OCI-LY1 (cell line): Measurements from ENCODE around the gene CFAP97D2.

Experiments used
- H2AFZ ChIP-seq: fragments of 200-600 bp; sonication (generic), shearing (Covaris generic); 2 replicates; pipeline ENCODE4 v1.6.0; 2014; ENCODE audit warnings: antibody characterized with exemption, mild to moderate bottlenecking, low read length
- H3F3A ChIP-seq: fragments of 200-600 bp; sonication (generic), shearing (Covaris generic); 2 replicates; pipeline ENCODE4 v1.6.0; 2014; ENCODE audit warnings: mild to moderate bottlenecking, antibody characterized with exemption, low read length, moderate library complexity; ENCODE audit not compliant: insufficient read depth
- H3K27ac ChIP-seq: fragments of 200-600 bp; sonication (generic); 2 replicates; pipeline ENCODE4 v1.5.1; 2014; ENCODE audit warnings: low read length, mixed run types, mild to moderate bottlenecking, low read depth; ENCODE audit not compliant: poor library complexity, severe bottlenecking
- H3K27me3 ChIP-seq: fragments of 200-600 bp; sonication (generic); 2 replicates; pipeline ENCODE4 v1.6.0; 2014; ENCODE audit warnings: antibody characterized with exemption, mild to moderate bottlenecking, low read length, moderate library complexity; ENCODE audit not compliant: insufficient read depth
- H3K36me3 ChIP-seq: fragments of 200-600 bp; sonication (generic); 2 replicates; pipeline ENCODE4 v1.6.1; 2014; ENCODE audit warnings: mild to moderate bottlenecking, antibody characterized with exemption, low read length, moderate library complexity, mixed read lengths; ENCODE audit not compliant: insufficient read depth
- H3K4me1 ChIP-seq: fragments of 200-600 bp; sonication (generic); 2 replicates; pipeline ENCODE4 v1.5.1; 2014; ENCODE audit warnings: mild to moderate bottlenecking, low read length, moderate library complexity; ENCODE audit not compliant: insufficient read depth, severe bottlenecking
- H3K4me2 ChIP-seq: fragments of 200-600 bp; sonication (generic), shearing (Covaris generic); 2 replicates; pipeline ENCODE4 v1.6.1; 2014; ENCODE audit warnings: low read length
- H3K4me3 ChIP-seq: fragments of 200-600 bp; sonication (generic); 2 replicates; pipeline ENCODE4 v1.5.1; 2014; ENCODE audit warnings: low read length, low read depth, mild to moderate bottlenecking, mixed read lengths; ENCODE audit not compliant: poor library complexity, severe bottlenecking
- H3K79me2 ChIP-seq: fragments of 200-600 bp; shearing (Covaris generic); 2 replicates; pipeline ENCODE4 v1.6.1; 2016; ENCODE audit warnings: mixed run types, low read length, mixed read lengths; ENCODE audit not compliant: insufficient read depth
- H3K9ac ChIP-seq: fragments of 200-600 bp; sonication (generic), shearing (Covaris generic); 2 replicates; pipeline ENCODE4 v1.6.1; 2014; ENCODE audit warnings: mild to moderate bottlenecking, low read length, mixed read lengths
- H3K9me2 ChIP-seq: fragments of 200-600 bp; sonication (generic), shearing (Covaris generic); 2 replicates; pipeline ENCODE4 v1.6.1; 2014; ENCODE audit warnings: low read depth, mild to moderate bottlenecking, low read length, mixed read lengths
- H3K9me3 ChIP-seq: fragments of 200-600 bp; shearing (Covaris generic); 2 replicates; pipeline ENCODE4 v1.6.1; 2014; ENCODE audit warnings: low read length, mixed read lengths
- H4K20me1 ChIP-seq: fragments of 200-600 bp; sonication (generic), shearing (Covaris generic); 2 replicates; pipeline ENCODE4 v1.6.0; 2016; ENCODE audit warnings: mild to moderate bottlenecking, low read length; ENCODE audit not compliant: insufficient read depth
- EZH2 ChIP-seq: fragments of 200-600 bp; sonication (generic), shearing (Covaris generic); IDR thresholded peaks from 2 replicates; pipeline ENCODE4 v1.8.0; 2017; ENCODE audit warnings: borderline replicate concordance, mixed run types, mild to moderate bottlenecking, antibody characterized with exemption, low read length, moderate library complexity, mixed read lengths
- TF ChIP-seq, protein P1 (sequence below): fragments of 200-600 bp; sonication (generic), shearing (Covaris generic); IDR thresholded peaks from 2 replicates; pipeline ENCODE4 v1.5.1; 2017; ENCODE audit warnings: mild to moderate bottlenecking, antibody characterized with exemption, low read length, moderate library complexity, mixed read lengths

Gene CFAP97D2

DNA sequence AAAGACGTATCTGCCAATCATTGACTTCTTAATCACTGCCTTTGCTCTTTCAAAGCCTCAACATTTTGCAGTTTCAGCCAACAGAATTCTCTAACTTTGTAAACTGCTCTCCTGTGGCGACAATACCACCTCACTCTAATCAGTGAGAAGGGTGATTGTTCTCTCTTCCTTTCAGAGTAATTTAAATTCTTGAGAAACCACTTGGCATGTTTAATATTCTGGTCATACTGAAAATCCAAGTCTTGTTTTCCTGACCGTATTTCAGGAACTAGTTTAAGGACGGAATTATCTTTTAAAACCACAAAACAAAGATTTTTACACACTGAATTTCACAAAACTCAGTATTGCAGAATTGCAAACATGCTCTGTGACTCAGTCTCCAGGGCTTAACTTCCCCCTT lies 50.4 kb downstream of the CFAP97D2 start:
- H3K9me2 ChIP-seq = no peaks in the 10 kb centered on the region
- 0 out of 2 replicates have a peak, but pooled peaks cover 2% of the 10 kb centered on the region for H3K9me3 ChIP-seq
- no peaks in the 10 kb centered on the region for H3K79me2 ChIP-seq
- peaks cover 18% of the 10 kb centered on the region for H3K4me1 ChIP-seq
- H3K27ac ChIP-seq = no peak overlapping the region
- H4K20me1 ChIP-seq = no peaks in the 10 kb centered on the region
- H2AFZ ChIP-seq = no peak overlapping the region
- H3K27me3 ChIP-seq = 0 out of 2 replicates have a peak, but pooled peaks cover 6% of the 10 kb centered on the region
- no peak overlapping the region for H3K9ac ChIP-seq
- H3K4me2 ChIP-seq = no peak overlapping the region
- 0 out of 2 replicates have a peak, but pooled peaks cover 5% of the 10 kb centered on the region for H3F3A ChIP-seq
- no peak for TF ChIP-seq EZH2
- TF ChIP-seq, protein P1, sequence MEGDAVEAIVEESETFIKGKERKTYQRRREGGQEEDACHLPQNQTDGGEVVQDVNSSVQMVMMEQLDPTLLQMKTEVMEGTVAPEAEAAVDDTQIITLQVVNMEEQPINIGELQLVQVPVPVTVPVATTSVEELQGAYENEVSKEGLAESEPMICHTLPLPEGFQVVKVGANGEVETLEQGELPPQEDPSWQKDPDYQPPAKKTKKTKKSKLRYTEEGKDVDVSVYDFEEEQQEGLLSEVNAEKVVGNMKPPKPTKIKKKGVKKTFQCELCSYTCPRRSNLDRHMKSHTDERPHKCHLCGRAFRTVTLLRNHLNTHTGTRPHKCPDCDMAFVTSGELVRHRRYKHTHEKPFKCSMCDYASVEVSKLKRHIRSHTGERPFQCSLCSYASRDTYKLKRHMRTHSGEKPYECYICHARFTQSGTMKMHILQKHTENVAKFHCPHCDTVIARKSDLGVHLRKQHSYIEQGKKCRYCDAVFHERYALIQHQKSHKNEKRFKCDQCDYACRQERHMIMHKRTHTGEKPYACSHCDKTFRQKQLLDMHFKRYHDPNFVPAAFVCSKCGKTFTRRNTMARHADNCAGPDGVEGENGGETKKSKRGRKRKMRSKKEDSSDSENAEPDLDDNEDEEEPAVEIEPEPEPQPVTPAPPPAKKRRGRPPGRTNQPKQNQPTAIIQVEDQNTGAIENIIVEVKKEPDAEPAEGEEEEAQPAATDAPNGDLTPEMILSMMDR = no peak
- H3K36me3 ChIP-seq = no peaks in the 10 kb centered on the region; the same call in 1 of the 2 replicates
- H3K4me3 ChIP-seq = no peak overlapping the region

GRCh38 chr13:114230117-114230516 lies 51.1 kb downstream of the CFAP97D2 start:
- Histone ChIP-seq H3K36me3 (no peaks in the 10 kb centered on the region; the same call in 1 of the 2 replicates), H3K4me1 (peaks cover 19% of the 10 kb centered on the region), H3K79me2 (peaks cover under 1% of the 10 kb centered on the region; the same call in 1 of the 2 replicates), H3K9me3 (0 out of 2 replicates have a peak, but pooled peaks cover 2% of the 10 kb centered on the region), H2AFZ (no peak overlapping the region), H3K9ac (no peak overlapping the region), H3K9me2 (no peaks in the 10 kb centered on the region), H3F3A (no peaks in the 10 kb centered on the region), H3K27me3 (0 out of 2 replicates have a peak, but pooled peaks cover 6% of the 10 kb centered on the region), H4K20me1 (no peaks in the 10 kb centered on the region), H3K4me2 (no peak overlapping the region), H3K27ac (no peak overlapping the region), H3K4me3 (no peak overlapping the region)
- TF ChIP-seq, protein P1 = no peak
- no peak for TF ChIP-seq EZH2

- 0 out of 2 replicates have a peak, but pooled peaks cover 6% of the 10 kb centered on the region for H3K27me3 ChIP-seq
- no peaks in the 10 kb centered on the region; the same call in 1 of the 2 replicates for H3K36me3 ChIP-seq
- no peak overlapping the region for H3K4me2 ChIP-seq
- 0 out of 2 replicates have a peak, but pooled peaks cover 2% of the 10 kb centered on the region for H3K9me3 ChIP-seq
- H2AFZ ChIP-seq = no peak overlapping the region
- H3K9me2 ChIP-seq = no peaks in the 10 kb centered on the region
- peaks cover 20% of the 10 kb centered on the region for H3K4me1 ChIP-seq
- no peak overlapping the region for H3K27ac ChIP-seq
- peaks cover 6% of the 10 kb centered on the region for H3K79me2 ChIP-seq
- H4K20me1 ChIP-seq = no peaks in the 10 kb centered on the region
- H3F3A ChIP-seq = no peaks in the 10 kb centered on the region
- TF ChIP-seq, protein P1 = no peak
- TF ChIP-seq EZH2 = no peak
- H3K9ac ChIP-seq = no peak overlapping the region
- H3K4me3 ChIP-seq = no peak overlapping the region
These were observed 51.5 kb downstream of the CFAP97D2 start for GRCh38 chr13:114230575-114230974.
